GM12873 (cell line): Measurements from ENCODE around the gene PLCL2.

Source experiments
- TF ChIP-seq, protein P1 (sequence below): IDR thresholded peaks from 2 replicates; pipeline ENCODE4 v1.5.1; 2012; ENCODE audit warnings: low read depth, mild to moderate bottlenecking, moderate library complexity, low read length, control low read depth; ENCODE audit not compliant: insufficient read depth; ENCODE audit errors: missing control alignments

The PLCL2 gene

DNA sequence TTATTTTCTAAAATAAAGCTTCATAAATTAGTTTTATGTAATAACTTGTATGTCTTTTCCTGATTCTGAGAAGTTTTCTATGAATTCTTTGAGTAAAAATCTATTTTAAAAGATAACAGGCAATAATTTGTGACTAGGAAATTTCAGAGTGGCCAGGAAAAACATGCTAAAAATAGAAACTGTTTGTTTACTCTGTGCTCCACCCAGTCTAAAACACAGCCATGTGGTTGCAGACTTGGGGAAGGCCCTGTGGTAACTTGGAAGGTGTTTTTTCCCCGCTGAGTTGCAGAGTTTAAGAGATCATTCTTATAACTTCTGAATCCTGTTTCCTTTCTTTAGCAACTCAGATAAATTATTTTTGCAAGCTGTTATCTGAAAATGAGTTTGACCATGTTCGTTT lies 21.9 kb downstream of the PLCL2 start:
- TF ChIP-seq, protein P1, sequence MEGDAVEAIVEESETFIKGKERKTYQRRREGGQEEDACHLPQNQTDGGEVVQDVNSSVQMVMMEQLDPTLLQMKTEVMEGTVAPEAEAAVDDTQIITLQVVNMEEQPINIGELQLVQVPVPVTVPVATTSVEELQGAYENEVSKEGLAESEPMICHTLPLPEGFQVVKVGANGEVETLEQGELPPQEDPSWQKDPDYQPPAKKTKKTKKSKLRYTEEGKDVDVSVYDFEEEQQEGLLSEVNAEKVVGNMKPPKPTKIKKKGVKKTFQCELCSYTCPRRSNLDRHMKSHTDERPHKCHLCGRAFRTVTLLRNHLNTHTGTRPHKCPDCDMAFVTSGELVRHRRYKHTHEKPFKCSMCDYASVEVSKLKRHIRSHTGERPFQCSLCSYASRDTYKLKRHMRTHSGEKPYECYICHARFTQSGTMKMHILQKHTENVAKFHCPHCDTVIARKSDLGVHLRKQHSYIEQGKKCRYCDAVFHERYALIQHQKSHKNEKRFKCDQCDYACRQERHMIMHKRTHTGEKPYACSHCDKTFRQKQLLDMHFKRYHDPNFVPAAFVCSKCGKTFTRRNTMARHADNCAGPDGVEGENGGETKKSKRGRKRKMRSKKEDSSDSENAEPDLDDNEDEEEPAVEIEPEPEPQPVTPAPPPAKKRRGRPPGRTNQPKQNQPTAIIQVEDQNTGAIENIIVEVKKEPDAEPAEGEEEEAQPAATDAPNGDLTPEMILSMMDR: no peak

DNA sequence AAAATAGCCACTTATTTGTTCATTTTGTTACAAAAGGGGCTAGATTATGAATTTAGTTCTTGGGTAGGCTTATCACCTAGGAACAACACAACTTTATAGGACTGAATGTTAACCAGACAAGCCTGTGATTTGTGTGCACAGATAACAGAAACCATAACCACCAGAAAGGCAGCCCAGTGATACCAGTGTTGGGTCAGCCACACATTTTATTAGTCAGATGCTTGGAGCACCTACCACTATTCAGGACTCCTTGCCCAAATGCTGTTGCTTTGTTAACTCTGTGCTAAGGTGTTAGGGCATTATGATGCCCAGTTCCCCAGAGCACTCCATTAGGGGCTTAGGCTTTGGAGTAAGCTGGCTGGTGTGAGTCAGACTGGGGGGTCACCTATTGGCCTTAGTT lies 22.5 kb downstream of the PLCL2 start:
- TF ChIP-seq, protein P1: no peak

DNA sequence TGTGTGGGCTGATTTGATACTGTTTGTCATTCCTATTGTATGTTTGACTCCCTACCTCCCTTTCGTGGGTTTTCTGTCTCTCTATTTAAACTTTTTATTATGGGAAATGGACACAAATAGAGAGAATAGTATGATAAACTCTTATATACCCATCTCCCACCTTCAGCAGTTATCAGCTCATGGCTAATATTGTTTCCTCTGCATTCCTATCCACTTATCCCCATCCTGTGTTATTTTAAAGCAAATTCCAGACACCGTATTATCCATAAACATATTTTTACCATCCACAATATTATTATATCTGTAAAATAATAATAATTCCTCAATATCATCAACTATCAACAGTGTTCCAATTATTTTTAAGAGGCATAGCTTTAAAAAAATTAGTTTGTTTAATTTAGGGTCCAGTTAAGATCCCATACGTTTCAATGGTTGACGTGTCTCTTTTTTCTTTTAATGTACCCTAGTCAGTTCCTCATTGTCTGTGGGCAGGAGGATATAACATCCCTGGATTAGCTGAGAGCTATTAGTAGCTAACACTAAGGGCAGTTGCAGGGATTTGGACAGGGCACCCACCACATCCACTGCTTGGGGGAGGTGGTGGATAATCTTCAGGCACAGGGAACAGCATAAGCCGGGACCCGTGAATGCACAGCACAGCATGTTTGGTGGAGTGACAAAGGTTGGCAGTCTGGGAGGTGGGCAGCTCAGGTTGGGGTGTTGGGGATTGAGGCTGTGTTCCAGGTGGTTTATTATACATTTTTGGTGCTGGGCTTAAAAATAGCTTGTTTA lies 23.5 kb downstream of the PLCL2 start:
- TF ChIP-seq, protein P1: no peak

DNA sequence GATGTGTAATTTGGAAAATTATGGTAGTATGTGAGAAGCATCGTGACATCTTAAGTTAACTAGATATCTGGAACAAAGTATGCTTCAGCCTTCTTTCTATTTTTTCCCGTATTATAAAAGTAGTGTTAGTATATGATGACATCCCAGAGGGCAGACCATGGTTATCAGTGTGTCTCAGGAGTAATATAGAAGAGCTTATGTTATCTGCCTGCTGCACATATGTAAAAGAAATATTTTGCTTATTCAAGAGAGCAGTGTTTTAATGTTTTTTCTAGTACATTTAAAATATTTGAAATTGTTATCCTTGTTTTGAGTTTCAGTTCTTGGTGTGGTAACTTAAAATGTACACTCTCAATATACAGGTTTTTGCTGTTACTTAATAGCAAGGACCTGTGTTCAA lies 24.1 kb downstream of the PLCL2 start:
- TF ChIP-seq, protein P1: no peak

DNA sequence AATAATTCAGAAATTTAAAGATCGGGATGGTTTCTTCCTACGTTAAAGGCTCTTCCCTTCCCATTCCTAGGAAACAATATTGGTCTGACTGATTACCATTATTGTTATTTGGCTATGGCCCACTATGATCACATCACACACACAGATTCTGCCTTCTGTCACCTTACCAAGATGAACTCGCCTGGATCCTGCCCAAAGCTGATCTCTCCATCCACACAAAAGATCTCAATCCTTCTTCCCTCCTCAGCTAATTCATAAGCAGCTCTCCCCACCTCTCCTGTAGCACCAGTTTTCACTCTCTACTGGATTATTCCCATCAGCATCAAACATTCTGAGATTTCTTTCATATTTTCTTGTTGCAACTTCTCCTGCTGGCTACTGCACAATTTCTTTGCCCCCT lies 25.0 kb downstream of the PLCL2 start:
- TF ChIP-seq, protein P1: no peak

DNA sequence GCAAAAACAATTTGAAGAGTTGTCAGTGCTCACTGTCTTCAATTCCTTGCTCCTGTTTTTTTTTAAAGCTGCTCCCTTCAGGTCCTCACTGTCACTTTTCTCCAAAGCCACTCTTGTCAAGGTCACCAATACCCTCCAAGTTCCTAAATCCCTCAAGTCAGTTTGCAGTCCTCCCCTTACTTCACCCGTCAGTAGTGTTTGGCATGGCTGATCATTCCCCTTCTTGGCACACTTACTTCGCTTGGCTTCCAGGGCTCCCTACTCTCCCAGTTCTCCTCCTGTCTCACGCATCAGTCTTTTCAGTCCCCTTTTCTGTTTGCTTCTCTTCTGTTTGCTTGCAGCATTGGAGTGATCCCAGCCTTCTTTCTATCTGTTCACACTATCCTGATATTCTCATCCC lies 25.5 kb downstream of the PLCL2 start:
- TF ChIP-seq, protein P1: no peak

DNA sequence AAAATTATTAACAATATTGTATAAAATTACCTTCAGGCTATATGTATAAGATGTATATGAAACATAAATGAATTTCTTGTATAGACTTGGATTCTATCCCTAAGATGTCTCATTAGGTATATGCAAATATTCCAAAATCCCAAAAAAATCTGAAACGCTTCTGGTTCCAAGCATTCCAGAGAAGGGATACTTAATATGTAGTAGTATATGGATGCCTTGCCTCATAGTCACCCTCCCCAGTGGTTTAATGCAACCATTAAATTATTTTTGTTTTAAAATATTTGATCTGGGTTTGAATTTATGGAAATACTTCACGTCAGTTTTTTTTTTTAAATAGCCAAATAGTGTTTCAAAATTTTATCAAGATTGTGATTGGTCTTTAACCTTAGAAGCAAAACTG lies 27.2 kb downstream of the PLCL2 start:
- TF ChIP-seq, protein P1: no peak
